GM18520 (cell line): ENCODE data around the gene PPP2R5D.

Source experiments
- ATAC-seq: cut with Tn5 transposase; IDR thresholded peaks from one replicate; pipeline ENCODE4 v1.9.1; 2021; ENCODE audit not compliant: unreplicated experiment

The PPP2R5D gene

DNA sequence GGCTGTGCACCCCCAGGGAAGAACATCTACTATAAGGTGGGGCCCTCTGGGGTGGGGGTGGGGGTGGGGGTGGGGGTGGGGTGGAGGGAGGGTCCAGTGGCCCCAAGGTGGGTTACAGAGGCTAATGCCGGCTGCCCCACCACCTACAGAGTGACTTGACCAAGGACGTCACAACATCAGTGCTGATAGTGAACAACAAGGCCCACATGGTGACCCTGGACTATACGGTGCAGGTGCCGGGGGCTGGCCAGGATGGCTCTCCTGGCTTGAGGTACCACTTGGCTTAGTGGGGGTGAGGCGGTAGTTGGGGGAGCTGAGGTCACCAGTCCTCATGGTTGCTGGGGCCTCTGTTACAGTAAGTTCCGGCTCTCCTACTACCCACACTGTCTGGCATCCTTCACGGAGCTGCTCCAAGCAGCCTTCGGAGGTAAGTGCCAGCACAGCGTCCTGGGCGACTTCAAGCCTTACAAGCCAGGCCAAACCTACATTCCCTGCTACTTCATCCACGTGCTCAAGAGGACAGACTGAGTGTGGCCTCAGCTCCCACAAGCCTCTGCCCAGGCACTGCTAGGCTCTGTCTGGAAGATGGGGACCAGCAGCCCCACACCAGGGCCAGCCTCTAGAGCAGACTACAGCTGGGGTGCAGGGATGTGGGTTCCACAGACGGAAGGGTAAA, 21.1 kb upstream of the PPP2R5D start:
- no peak for ATAC-seq

DNA sequence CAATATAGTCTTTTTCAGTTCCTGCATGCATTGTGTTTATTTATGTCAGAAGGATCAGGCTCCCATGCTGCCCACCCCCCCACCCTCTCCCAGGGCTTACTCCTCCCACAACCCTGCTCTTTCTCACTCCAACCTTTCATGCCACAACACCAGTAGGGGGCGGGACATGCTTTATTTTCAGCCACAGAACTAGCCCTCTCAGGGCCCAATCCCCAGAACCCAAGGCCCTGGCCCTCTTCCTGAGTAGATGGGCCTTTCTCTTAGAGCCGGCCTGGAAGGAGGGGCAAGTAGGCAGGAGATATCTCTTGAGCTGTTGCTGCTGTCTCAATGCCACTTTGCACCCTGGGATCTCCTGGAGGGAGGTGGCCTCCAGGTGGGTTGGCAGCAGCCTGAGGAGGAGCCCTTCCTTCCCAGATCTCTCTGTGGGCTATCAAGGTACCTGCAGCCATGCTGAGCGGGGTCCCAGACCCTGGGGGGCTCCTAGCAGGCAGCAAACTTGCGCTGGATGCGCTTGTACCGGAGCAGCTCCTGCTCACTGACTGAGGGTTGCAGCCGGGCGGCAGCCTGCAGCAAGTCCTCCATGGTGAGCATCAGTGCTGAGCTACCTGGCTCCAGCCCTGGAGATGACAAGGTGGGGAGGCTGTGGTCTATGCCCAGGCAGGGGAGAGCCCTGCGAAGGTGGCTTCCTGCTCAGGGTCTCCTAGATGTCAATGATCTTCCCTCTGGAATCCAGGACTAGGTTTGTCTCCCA, 20.3 kb upstream of the PPP2R5D start:
- no peak for ATAC-seq

DNA sequence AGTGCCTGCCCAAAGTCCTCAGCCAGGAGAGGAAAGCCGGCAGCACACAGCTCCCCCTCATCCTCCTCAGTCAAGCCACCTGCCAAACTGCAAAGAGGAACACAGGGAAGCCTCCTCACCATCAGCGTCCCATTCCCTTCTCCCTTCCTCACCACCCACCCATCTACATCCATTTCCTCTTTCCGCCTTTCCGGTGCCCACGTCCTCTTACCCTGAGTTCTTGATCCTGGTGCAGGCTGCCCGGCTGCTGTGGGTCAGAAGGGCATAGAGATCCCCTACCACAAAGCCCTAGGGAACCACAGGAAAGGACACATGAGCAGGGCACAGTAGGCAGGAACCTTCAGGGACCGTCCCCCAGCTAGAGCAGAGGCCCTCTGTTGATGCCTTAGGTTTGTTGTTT, 17.8 kb upstream of the PPP2R5D start:
- no peak for ATAC-seq

DNA sequence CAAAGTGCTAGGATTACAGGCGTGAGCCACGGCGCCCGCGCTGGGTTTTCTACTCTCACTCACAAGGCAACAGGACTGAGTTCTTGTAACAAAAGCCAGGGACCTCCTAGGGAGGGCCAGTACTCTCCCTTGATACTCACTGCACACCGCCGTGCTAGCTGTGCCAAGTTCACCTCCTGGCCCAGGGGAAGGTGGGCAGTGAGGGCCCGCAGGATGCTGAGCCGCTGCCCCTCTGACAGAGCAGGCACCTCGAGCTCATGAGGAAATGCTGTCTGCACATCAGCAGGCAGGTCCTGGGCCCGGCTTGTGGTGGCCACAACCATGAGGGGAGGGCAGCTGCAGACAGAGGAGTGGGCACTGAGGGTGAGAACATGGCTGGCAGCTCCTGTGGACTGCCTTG, 17.1 kb upstream of the PPP2R5D start:
- no peak for ATAC-seq

DNA sequence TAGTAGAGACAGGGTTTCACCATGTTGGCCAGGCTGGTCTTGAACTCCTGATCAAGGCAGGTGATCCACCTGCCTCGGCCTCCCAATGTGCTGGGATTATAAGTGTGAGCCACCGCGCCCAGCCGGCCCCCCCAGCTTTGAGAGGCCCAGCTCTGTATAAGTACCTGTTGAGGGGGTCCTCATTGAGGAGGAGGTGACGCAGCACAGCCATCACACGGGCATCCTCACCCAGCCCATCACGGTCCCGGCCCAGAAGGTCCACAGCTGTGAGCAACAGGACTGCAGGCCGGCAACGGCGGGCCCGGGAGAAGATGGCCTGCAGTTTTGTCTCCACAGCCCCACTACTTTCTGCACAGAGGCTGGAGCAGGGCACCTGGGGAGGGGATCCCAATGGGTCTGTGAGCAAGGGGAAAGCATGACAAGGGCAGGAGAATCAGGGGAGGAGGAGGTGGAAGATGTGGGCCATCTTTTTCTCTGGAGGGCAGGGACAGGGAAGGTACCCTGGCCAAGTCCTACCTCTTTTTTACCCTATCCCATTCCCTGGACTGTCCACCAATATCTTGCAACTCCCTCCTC, 16.2 kb upstream of the PPP2R5D start:
- no peak for ATAC-seq

DNA sequence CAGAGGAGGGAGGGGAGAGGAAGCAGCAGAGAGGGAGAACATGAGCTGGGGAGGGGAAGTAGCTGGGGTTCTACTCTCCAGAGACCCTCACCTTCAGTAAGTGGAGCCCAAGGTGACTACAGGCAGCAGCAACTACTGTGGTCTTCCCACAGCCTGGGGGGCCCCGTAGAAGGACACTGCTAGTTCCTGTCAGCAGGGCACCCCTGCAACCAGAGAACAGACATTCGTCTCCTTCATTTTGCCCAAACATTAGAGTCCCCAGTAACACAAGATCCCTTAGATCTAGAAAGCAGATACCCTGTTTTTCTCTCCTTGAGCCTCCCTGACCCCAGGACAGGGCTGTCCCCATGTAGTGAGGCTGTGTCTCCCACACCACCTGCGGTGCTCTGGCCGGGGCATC, 15.6 kb upstream of the PPP2R5D start:
- no peak for ATAC-seq

DNA sequence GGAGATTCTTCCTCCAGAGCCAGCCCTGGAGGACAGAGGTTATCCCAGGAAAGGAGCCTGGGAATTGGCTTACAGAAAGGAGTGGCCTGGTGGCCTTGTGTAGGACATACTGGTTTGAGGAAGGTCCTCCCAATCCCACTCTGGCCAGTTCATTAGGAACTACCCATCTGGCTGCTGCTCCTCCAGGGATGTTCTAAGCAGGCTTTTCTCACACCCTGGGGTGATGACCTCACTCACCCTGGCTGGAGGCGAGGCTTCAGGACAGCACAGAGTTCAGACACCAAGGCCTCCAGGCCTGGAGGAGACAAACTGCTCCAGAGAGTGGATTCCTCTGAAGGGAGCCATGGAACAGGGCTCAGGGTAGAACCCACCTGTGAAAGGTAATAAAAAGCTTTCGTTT, 14.9 kb upstream of the PPP2R5D start:
- ATAC-seq, result no peak

DNA sequence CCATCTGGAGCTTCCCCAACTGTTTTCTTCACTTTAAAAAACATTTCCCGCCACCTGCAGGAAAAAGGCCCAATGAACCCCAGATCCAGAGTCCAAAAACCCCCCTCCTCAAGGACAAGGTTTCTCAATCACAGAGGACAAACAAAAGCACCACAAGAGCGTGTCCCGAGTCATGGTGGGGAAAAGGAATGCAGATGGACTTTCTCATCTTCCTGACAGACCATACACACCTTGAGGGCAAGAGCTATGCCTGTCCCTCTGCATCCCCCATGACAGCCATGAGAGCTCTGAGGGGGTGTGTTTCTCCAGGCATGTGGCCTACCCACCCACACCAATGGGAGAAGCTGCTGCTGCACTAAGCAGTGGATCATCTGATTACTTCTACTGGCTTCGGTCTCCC, 14.4 kb upstream of the PPP2R5D start:
- ATAC-seq, result no peak

DNA sequence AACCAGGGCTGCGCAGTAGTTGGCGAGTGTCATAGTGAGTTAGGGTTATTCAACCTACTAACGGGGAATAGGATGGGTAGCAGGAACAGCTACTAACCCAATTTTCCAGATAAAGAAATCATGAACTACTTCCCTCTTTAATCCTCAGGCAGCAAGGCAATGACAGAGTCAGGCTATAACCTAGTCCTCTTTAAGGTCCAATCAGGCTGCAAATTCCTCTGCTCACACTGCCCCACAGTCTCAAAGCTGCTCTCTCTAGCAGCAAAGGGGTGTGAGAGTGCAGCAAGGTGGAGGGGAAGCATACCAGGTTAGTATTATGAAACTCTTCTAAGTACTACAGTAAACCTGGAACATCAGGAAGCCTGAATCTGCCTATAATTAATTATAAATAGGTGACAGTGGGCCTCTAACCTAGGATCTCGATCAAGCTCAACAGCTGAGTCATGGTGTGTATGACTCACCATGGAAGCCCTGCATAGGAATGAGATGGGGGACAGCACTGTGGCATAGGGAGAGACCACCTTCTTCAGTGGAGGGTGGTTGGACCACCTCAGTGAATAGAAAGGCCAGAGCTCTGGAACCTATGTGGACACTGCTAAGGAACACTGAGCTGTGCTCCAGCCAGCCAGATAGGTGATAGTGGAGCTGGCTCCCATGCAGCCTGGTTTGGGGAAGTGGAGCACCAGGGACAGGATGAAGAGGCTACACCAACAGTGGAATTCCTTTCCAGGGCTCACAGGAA, 13.3 kb upstream of the PPP2R5D start:
- ATAC-seq, result no peak

DNA sequence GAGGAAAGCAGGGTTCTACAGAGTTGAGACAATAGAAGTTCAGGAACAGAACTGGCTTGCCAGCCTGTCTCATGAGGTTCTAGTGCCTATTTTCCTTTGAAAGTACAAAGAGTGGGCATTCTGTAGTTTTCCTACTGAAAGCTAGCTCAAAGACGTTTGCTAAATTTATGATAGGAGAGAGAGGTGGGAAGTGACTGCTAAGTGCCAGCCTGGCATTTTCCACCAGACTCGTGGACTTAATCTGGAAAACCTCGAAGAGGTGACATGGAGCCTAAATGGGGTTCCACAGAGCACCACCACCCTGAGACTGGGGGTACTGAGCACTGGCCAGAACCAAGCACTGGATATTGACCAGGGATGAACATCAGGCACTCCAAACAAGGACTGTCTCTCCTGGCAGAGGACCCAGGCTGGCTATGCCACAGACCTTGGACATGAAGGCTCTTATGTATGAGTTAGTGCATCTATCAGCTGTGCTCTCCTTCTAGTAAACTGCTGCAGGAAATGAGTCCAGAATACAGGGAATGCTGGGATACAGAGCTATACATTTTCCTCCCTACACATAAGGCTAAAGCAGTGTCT, 12.5 kb upstream of the PPP2R5D start:
- no peak for ATAC-seq

DNA sequence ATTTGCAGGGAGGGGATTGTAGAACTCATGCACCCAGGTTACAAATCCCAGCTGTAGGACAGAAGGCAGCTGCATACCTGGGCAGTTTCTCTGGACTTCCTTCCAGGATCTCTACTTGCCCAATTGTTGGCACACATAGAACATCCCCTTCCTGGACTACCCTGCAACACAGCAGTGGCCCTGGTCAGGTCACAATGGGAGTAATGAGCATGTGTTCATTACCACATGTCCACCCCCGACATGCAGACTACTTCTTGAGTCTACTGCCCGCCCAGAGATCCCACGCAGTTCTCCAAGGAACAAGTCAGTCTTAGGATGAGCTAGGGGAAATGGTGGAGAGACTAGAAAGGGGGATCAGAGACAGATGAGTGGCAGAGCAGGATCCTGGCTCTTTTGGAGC, 10.4 kb upstream of the PPP2R5D start:
- ATAC-seq, result no peak

DNA sequence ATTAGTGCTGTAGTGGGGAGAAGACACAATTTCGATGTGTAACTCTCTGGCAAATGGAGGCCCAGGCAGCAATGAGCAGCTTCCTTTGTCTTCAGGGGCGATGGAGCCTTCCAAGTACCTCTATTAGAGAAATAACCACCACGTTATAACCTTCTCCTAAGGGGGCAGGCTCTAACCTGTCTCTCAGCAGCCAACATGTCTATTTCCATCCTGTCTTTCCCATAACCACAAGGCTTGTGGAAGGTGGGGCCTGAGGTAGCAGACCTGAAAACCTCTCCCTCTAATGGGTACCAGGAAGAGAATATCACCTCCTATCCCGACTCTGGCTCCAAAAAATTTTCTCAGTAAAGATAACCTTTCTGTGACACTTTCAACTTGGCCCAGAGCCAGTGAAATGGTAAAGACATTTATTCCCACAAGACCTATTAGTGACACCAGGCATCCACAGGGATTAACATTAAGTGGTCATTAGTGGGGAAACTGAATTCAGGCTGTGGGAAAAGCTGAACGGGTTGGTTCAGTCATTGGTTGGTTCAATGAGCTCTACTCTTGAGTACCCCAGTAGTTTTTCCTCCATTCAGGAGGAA, 9.4 kb upstream of the PPP2R5D start:
- ATAC-seq, result no peak

DNA sequence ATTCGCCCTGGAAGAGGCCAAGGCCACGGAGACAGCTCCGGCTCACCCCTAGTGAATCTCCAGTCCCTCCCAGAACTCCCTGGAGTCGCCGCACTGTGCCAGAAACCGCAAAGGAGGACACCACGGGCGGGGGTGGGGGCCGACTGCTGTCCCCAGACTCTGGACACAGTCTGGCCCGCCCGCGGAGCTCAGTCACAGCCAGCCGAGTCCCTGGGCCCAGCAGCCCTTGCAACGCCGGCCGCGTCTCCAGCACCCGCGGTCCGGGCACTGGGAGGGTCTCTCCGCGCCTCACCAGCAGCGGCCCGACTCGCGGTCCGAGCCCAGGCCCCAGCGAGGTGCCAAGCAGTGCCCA, 5.9 kb upstream of the PPP2R5D start:
- ATAC-seq, result no peak

DNA sequence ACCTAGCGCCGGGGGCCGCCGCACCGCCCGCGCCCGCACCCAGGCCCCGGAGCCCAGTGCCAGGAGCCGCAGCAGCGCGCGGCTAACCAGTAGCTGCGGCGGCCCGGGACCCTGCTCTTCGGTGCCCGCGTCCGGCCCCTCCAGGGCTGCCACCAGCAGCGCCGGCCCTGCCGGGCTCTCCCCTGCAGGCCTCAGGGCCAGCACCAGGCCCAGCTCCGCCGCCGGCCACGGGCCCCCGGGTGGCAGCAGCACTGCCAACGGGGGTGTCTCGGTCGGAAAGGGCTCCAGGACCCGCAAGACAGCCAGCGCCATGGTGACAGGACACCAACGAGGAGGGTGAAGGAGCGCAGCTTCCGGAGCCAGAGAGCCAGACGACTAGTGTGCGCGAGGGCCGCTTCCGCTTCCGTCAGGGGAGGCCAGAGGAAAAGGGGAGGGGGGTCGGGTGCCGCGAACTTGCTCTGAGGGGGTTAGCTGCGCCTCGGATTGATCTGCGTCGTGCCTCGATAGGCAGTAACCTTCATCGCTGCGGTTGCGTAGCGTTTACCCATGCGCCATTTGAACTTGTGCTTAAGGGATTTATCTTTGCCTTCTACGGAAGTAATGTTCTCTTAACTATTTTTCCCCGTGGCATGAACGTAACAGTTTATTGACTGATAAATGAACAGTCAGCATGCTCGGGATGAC, 5.4 kb upstream of the PPP2R5D start, which contains the start of gene PEX6:
PEX6 (minus strand) TSS at position 343 of the 684 bp plus-strand sequence; CDS start at position 312, 31 bp downstream.
- ATAC-seq, result peak; percentile 69

DNA sequence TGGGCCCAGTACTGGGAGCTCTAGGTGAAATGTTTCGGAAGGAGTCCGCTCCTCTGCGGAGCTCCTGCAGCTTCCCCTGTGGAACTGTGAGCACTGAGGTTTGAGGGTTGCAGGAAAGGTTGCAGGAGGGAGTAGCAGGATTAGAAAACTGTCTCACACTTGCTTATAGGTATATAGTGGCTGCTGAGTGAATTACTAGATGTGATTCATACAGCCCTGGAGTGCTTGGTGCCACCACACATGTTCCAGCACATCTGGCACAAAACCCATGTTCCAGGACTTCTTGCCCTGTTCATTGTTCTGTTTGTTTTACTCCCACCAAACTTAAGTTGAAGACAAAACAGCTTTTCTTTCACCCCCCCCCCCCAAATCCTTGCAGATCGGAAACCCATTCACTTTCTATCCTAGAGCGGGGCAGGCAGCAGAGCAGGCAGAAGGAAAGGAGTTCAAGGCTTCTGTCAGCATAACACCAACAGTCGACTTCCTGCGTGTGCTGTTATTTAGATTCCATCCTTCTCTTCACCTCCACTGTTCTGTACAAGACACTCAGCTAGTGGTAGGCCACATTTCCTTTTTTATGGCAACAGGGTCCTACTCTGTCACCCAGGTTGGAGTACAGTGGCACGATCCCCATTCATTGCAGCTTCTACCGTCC, 4.7 kb upstream of the PPP2R5D start:
- no peak for ATAC-seq

DNA sequence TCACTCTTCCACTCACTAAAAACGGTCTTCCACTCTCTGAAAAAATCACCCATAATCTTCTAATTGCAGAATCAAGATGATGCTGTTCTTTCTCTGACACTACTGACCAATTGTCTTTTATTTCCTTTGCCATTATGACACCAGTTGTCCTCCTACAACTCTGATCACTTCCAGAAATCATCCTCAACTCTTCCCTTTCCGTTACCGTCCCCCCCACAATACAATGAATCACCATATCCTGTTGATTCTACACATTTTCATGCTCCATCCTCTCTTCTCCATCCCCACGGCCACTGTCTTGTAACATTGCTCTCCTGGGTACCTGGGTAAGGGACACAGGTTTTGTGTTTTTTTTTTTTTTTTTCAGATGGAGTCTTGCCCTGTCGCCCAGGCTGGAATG, 2.5 kb upstream of the PPP2R5D start:
- no peak for ATAC-seq

DNA sequence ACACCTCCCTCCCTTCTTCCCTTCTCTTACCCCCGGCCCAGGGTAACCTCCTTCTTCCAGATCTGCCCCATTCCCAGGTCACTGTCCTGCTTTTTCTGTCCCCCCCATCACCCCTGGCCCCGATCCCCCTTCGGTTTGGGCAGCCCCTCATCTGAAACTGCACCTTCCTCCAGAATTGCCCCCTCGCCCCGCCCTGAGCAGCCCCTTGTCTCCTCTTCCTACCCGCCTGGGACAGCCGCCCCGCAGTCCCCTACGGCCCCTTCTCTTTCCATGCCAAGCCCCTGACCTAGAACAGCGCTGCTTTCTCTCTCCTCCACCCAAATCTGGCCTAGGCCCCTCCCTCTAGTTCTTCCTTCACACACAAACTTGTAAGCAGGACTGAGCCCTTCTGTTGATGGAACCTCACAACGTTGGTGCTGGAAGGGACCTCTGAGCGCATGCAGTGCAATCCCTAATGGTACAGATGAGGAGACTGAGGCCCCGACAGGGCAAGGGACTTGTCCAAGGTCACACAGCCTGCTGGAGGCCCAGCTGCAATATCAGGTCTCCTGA, 630 bp downstream of the PPP2R5D start:
- no peak for ATAC-seq

DNA sequence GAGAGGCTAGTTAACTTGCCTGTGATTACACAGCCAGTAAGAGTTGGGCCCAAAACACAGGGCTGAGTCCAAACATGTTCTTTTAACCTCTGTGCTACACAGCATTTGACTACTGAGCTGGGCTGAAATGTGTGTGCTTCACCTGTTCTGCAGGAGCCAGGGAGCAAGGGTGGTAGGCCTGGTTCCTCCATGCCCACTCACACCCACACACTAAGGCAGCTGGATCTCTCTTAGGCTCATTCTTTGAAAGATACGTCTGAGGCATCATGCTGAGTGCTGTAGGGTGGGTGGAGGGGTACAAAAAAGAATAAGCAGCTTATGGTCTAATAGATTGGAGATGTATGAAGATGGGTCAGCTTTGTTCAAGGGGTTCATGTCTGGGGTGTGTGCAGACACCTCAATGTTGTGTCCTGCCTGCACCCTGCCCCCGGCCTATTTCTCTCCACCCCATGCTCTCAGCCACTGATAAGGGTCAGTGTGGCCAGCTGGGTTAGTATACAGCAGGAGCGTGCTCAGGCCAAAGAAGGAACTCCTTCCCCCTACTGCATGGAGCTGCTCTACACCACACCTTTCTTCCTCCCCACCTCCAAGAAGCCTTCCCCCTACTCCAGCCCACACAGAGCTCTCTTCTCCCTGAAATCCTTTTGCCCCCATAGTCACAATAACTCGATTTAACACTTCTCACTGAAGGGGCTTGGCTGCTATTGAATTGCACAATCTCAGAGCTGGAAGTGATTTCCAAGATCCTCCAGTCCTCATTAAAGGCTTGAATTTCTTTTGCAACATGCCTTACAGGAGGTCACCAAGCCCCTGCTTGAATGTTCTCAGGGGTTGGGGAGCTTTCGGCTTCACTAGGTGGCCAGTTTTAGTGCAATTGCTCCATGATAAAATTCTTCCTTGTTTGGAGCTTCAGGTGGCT, 3.4 kb downstream of the PPP2R5D start:
- ATAC-seq, result no peak
